ENCODE data around the gene PROSER3.

Gene PROSER3

DNA sequence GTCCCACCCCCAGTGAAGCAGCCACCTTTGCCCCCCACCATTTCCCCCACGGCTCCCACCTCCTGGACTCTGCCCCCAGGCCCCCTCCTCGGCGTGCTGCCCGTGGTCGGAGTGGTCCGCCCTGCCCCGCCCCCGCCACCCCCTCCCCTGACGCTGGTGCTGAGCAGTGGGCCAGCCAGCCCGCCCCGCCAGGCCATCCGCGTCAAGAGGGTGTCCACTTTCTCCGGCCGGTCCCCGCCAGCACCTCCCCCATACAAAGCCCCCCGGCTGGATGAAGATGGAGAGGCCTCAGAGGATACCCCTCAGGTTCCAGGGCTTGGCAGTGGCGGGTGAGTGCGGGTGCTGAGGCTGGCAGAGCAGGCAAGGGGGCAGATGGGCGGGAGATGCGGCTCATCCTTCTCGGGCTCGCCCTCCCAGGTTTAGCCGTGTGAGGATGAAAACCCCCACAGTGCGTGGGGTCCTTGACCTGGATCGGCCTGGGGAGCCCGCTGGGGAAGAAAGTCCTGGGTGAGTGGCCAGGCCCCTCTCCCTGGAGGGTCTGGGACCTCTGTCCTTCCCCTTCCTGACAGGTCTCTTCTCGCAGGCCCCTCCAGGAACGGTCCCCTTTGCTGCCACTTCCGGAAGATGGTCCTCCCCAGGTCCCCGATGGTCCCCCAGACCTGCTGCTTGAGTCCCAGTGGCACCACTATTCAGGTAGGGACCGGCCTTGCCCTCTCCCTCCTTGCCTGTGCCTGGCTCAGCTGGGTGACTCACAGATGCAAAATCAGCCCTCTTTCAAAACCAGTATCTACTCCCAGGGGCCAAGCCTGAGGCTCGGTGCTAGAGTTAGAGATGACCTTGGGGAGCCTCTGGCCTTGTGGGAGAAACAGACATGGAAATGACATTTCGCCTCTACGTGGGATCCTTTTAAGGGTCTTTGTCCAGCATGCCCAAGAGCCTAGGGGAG lies 24.5 kb upstream of the PROSER3 start:
- H3K4me3 ChIP-seq: no peak overlapping the region
- no peaks in the 10 kb centered on the region for H3K9me3 ChIP-seq
- no peak for DNase-seq
- no peak overlapping the region for H3K27ac ChIP-seq
- intact Hi-C loops (cut with DNase I; ENCODE audit: low total_unique reads): no loop called here
- H3K4me1 ChIP-seq: no peaks in the 10 kb centered on the region
- H3K27me3 ChIP-seq: no peaks in the 10 kb centered on the region
- TF ChIP-seq, protein P1, sequence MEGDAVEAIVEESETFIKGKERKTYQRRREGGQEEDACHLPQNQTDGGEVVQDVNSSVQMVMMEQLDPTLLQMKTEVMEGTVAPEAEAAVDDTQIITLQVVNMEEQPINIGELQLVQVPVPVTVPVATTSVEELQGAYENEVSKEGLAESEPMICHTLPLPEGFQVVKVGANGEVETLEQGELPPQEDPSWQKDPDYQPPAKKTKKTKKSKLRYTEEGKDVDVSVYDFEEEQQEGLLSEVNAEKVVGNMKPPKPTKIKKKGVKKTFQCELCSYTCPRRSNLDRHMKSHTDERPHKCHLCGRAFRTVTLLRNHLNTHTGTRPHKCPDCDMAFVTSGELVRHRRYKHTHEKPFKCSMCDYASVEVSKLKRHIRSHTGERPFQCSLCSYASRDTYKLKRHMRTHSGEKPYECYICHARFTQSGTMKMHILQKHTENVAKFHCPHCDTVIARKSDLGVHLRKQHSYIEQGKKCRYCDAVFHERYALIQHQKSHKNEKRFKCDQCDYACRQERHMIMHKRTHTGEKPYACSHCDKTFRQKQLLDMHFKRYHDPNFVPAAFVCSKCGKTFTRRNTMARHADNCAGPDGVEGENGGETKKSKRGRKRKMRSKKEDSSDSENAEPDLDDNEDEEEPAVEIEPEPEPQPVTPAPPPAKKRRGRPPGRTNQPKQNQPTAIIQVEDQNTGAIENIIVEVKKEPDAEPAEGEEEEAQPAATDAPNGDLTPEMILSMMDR (IDR thresholded peaks at IDR 0.05): no peak
- H3K36me3 ChIP-seq: peaks cover 55 to 100% (median 98%) of the 10 kb centered on the region in 3 donors

DNA sequence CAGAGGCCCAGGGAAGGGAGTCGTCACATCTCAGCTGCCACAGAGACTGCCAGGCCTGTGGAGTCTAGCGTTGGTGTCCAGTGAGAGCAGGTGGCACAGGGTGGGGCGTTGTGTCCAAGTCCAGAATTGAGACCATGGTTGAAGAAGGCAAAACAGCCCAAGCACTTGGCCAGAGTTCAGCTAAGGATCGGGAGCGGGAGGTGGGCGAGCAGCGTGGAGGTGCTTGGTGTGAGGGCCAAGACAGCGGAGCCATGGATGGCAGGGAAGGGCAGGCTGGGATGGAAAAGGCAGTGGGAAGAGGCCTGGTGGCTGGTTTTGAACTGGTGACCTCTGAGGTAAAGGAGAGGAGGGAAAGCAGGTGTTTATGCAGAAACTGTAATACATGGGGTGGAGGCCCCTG lies 23.7 kb upstream of the PROSER3 start:
- H3K27me3 ChIP-seq: no peaks in the 10 kb centered on the region
- peaks cover 0 to 3% (median under 1%) of the 10 kb centered on the region in 4 donors for H3K4me1 ChIP-seq
- no peaks in the 10 kb centered on the region for H3K9me3 ChIP-seq
- H3K36me3 ChIP-seq: peaks cover 51 to 99% (median 95%) of the 10 kb centered on the region in 3 donors
- TF ChIP-seq, protein P1 (IDR thresholded peaks at IDR 0.05): no peak
- H3K4me3 ChIP-seq: no peak overlapping the region
- no peak overlapping the region for H3K27ac ChIP-seq
- DNase-seq: no peak
- intact Hi-C loops (cut with DNase I; ENCODE audit: low total_unique reads): no loop called here

DNA sequence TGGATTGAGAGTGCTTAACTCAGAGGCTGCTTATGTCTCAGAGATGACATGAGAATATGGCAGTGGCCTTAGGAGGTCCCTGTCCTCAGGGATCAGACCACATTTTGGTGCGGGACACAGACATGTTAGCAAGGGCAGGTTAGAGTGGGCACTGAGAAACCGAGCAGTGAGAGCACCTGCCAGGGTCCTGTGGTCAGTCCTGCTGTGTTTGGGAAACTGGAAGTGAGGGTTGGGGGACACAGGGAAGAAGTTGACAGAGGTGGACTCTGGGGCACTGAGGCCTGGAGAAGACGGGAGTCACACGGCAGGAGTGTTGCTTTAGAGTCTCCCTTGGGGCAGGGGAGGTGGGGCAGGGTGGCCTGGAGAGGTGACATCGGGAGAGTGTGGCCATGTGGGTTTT lies 23.1 kb upstream of the PROSER3 start:
- Histone ChIP-seq H3K4me3 (no peak overlapping the region), H3K27me3 (no peaks in the 10 kb centered on the region), H3K27ac (no peak overlapping the region), H3K36me3 (peaks cover 45 to 93% (median 89%) of the 10 kb centered on the region in 3 donors), H3K4me1 (peaks cover 0 to 9% (median 7%) of the 10 kb centered on the region in 4 donors), H3K9me3 (no peaks in the 10 kb centered on the region)
- TF ChIP-seq, protein P1 (IDR thresholded peaks at IDR 0.05): no peak
- no peak for DNase-seq
- intact Hi-C loops (cut with DNase I; ENCODE audit: low total_unique reads): no loop called here

DNA sequence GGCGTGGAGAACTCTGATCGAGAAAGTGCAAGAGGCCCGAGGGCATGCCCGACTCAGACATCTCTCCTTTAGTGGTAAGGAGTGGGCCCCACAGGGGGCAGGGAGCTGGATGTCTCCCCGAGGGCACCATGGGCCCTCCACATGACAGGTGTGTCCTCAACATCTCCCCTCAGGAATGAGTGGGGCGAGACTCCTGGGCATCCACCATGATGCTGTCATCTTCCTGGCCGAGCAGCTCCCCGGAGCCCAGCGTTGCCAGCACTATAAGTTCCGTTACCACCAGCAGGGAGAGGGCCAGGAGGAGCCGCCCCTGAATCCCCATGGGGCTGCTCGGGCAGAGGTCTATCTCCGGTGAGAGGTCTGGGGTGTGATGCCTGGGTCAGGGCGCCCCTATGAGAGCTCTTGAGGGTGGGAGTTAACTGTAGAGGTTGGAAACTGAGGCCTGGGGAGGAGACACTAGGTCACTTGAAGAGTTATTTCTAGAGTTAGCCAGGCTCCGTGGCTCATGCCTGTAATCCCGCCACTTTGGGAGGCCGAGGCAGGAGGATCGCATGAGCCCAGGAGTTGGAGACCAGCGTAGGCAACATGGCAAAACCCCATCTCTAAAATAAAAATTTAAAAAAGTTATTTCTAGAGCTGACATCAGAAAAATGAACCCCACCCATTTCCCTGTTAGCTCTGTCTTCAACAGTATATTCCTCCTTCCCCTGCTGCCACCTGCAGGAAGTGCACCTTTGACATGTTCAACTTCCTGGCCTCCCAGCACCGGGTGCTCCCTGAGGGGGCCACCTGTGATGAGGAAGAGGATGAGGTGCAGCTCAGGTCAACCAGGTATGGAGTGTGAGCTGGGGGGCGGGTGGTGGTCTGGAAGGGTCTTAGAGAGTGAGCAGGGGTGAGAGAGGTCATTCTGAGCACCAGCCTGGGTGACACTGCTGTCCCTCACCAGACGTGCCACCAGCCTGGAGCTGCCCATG lies 20.8 kb upstream of the PROSER3 start:
- DNase-seq: no peak
- H3K27ac ChIP-seq: no peak overlapping the region
- peaks cover 0 to 23% (median 14%) of the 10 kb centered on the region in 4 donors for H3K4me1 ChIP-seq
- peaks cover 22 to 70% (median 66%) of the 10 kb centered on the region in 3 donors for H3K36me3 ChIP-seq
- H3K27me3 ChIP-seq: no peaks in the 10 kb centered on the region
- H3K9me3 ChIP-seq: no peaks in the 10 kb centered on the region
- intact Hi-C loops (cut with DNase I; ENCODE audit: low total_unique reads): no loop called here
- TF ChIP-seq, protein P1 (IDR thresholded peaks at IDR 0.05): no peak
- H3K4me3 ChIP-seq: no peak overlapping the region

DNA sequence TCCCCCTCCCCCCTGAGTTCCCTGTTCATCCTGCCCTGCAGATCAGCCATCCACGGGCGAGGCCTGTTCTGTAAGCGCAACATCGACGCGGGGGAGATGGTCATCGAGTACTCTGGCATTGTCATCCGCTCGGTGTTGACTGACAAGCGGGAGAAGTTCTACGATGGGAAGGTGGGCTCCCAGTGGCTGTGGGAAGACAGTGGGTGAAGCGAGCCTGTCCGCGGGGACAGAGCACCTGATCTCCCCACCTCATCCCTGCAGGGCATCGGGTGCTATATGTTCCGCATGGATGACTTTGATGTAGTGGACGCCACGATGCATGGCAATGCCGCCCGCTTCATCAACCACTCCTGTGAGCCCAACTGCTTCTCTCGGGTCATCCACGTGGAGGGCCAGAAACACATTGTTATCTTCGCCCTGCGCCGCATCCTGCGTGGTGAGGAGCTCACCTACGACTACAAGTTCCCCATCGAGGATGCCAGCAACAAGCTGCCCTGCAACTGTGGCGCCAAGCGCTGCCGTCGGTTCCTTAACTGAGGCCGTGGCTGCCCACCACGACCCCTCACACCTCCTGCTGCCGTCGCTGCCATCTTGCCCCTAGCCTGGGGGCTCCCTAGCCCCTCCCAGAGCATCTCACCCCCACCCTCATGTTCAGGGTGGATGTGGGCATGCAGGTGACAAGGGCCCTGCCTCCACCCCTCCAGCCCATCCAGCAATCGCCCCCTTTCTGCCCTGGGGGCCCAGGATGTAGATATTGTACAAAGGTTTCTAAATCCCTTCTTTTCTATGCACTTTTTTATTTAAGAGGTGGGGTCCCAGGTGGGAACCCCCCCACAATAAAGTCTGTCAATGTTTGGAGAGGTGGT lies 19.7 kb upstream of the PROSER3 start:
- no peak for DNase-seq
- Histone ChIP-seq H3K36me3 (peaks cover 15 to 66% (median 55%) of the 10 kb centered on the region in 3 donors), H3K9me3 (no peaks in the 10 kb centered on the region), H3K4me1 (peaks cover 0 to 23% (median 14%) of the 10 kb centered on the region in 4 donors), H3K27me3 (no peaks in the 10 kb centered on the region), H3K4me3 (no peak overlapping the region), H3K27ac (no peak overlapping the region)
- intact Hi-C loops (cut with DNase I; ENCODE audit: low total_unique reads): no loop called here
- TF ChIP-seq, protein P1 (IDR thresholded peaks at IDR 0.05): no peak

Measured in tibial artery (tissue), 4 donors.